GM23248 (cell line): Measurements from ENCODE around the gene LUC7L3. TPM values are rescaled to one million over a fixed set of nuclear protein-coding genes. Genes with fewer than 3 reads are reported as not detected.

Experiments used
- DNase-seq: peaks from one replicate; pipeline ENCODE4 v3.0.0-alpha.2; 2015
- H2AFZ ChIP-seq: fragments of 200-600 bp; sonication (generic); 2 replicates; pipeline ENCODE4 v1.6.1; 2016; ENCODE audit warnings: antibody characterized with exemption
- H3F3A ChIP-seq: fragments of 200-600 bp; sonication (generic); 2 replicates; pipeline ENCODE4 v1.6.1; 2016; ENCODE audit warnings: mild to moderate bottlenecking, antibody characterized with exemption, mixed run types; ENCODE audit not compliant: insufficient read depth
- H3K27ac ChIP-seq: fragments of 200-600 bp; sonication (generic); 2 replicates; pipeline ENCODE4 v1.5.1; 2016; ENCODE audit warnings: mild to moderate bottlenecking
- H3K27me3 ChIP-seq: fragments of 200-600 bp; sonication (generic); replicated peaks from 2 replicates; pipeline ENCODE4 v1.6.1; 2016; ENCODE audit warnings: mild to moderate bottlenecking; ENCODE audit not compliant: insufficient read depth
- H3K36me3 ChIP-seq: fragments of 200-600 bp; sonication (generic); 2 replicates; pipeline ENCODE4 v1.6.1; 2016; ENCODE audit warnings: low read depth, mild to moderate bottlenecking
- H3K4me1 ChIP-seq: fragments of 200-600 bp; sonication (generic); 2 replicates; pipeline ENCODE4 v1.6.1; 2016; ENCODE audit warnings: mild to moderate bottlenecking; ENCODE audit not compliant: insufficient read depth
- H3K4me2 ChIP-seq: fragments of 200-600 bp; sonication (generic); one replicate; pipeline ENCODE4 v1.6.1; 2016; ENCODE audit warnings: mild to moderate bottlenecking; ENCODE audit not compliant: unreplicated experiment
- H3K4me3 ChIP-seq: fragments of 200-600 bp; sonication (generic); 2 replicates; pipeline ENCODE4 v1.5.1; 2016; ENCODE audit warnings: mild to moderate bottlenecking
- H3K79me2 ChIP-seq: fragments of 200-600 bp; sonication (generic); 2 replicates; pipeline ENCODE4 v1.6.1; 2016; ENCODE audit warnings: mild to moderate bottlenecking; ENCODE audit not compliant: insufficient read depth
- H3K9ac ChIP-seq: fragments of 200-600 bp; sonication (generic); 2 replicates; pipeline ENCODE4 v1.6.1; 2016; ENCODE audit warnings: mild to moderate bottlenecking
- H3K9me2 ChIP-seq: fragments of 200-600 bp; sonication (generic); 2 replicates; pipeline ENCODE4 v1.6.1; 2016; ENCODE audit warnings: mixed run types, mild to moderate bottlenecking, moderate library complexity; ENCODE audit not compliant: insufficient read depth
- H3K9me3 ChIP-seq: fragments of 200-600 bp; sonication (generic); one replicate; pipeline ENCODE4 v1.6.1; 2017; ENCODE audit warnings: low read depth
- H4K20me1 ChIP-seq: fragments of 200-600 bp; sonication (generic); 2 replicates; pipeline ENCODE4 v1.6.0; 2016; ENCODE audit not compliant: insufficient read depth
- EZH2 ChIP-seq: fragments of 200-600 bp; sonication (generic); IDR thresholded peaks from 2 replicates; pipeline ENCODE4 v1.6.1; 2018; ENCODE audit warnings: antibody characterized with exemption, mild to moderate bottlenecking; ENCODE audit not compliant: insufficient read depth, poor library complexity, severe bottlenecking
- EZH2phosphoT487 ChIP-seq: fragments of 200-600 bp; sonication (generic); IDR thresholded peaks from 2 replicates; pipeline ENCODE4 v1.6.1; 2018; ENCODE audit warnings: antibody characterized with exemption, moderate library complexity, mild to moderate bottlenecking, low read depth; ENCODE audit not compliant: insufficient read depth
- WGBS, 2 experiments: methylation state at CpG; one replicate each; pipeline ENCODE4 v1.1.6; 2015 to 2017; ENCODE audit warnings: low lambda C conversion rate in 2 of 2, low coverage in 1 of 2; ENCODE audit errors: missing lambda C conversion rate in 2 of 2; 5-methylcytosine and 5-hydroxymethylcytosine counted together
- in situ Hi-C: fragments of 300-500 bp; cut with MboI; formaldehyde crosslinking; loops from 2 replicates; pipeline ENCODE4 v1.15.0; 2020
- polyA plus RNA-seq: library from polyadenylated mRNA; unstranded; fragments of >200 nt; fragmentation: Nextera tagmentation; extraction: Ambion mirVana; gene quantifications from 2 replicates; pipeline ENCODE4 v1.2.1, GENCODE V29; 2016
- total RNA-seq: library from RNA; depleted of rRNA; stranded (reverse); fragments of >200 nt; shearing (Covaris generic); gene quantifications from 2 replicates; pipeline ENCODE4 v1.2.3, GENCODE V29; 2014

The LUC7L3 gene
- total and polyA plus RNA-seq, 2 experiments from 2014 or later: 59.1 to 138 TPM

DNA sequence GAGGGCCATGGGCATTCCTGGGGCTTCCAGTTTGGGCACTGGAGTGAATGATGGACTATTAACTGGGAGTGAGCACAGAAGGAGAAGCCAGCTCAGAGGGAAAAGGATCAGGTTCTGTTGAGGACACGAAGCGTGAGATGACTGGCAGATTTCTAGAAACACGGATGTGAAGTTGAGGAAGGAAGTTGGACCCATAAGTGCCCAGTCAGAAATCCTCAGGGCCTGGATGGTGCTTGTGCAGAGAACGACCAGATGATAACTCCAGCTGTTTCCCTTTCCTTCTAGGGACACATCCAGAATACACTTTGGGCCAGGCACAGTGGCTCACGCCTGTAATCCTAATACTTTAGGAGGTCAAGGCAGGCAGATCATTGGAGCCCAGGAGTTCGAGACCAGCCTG, 71.2 kb downstream of the LUC7L3 start:
- Histone ChIP-seq H3K4me3 (no peak overlapping the region), H4K20me1 (no peaks in the 10 kb centered on the region), H3K4me2 (no peak overlapping the region), H3K9me2 (no peaks in the 10 kb centered on the region), H3K9me3 (no peaks in the 10 kb centered on the region), H3K36me3 (no peaks in the 10 kb centered on the region), H3K4me1 (no peaks in the 10 kb centered on the region), H3F3A (no peaks in the 10 kb centered on the region), H3K27ac (no peak overlapping the region), H3K27me3 (no peaks in the 10 kb centered on the region), H3K79me2 (no peaks in the 10 kb centered on the region), H2AFZ (no peak overlapping the region), H3K9ac (no peak overlapping the region)
- no peak for TF ChIP-seq EZH2phosphoT487
- no peak for TF ChIP-seq EZH2
- DNase-seq: no peak
- WGBS, 2 experiments: 77 to 86% methylated on average over 6 of the region's 6 CpGs
- in situ Hi-C loops: no loop called here

DNA sequence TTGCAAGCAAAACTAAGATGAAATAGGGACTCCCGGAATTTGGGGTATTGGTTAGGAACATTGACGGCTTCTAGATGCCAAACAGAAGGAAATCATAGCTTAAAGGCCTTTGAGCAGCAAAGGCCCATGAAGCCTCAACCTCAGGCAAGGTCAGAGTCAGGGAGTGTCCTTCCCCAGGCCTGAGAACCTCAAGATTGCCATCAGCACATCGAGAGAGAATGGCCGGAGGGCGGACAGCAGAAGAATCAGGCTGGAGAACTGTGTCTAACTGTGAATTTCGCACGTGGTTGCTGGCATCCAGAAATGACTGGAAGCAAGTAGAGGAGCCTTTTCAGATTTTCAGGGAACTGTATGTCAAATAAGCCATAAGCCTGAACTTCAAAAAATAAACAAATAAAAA, 72.7 kb downstream of the LUC7L3 start:
- Histone ChIP-seq H3K9me2 (no peaks in the 10 kb centered on the region), H3K4me3 (no peak overlapping the region), H3K9ac (no peak overlapping the region), H3K4me1 (no peaks in the 10 kb centered on the region), H3K79me2 (no peaks in the 10 kb centered on the region), H3K4me2 (no peak overlapping the region), H3K9me3 (no peaks in the 10 kb centered on the region), H3K27me3 (no peaks in the 10 kb centered on the region), H2AFZ (no peak overlapping the region), H3K27ac (no peak overlapping the region), H3F3A (no peaks in the 10 kb centered on the region), H4K20me1 (no peaks in the 10 kb centered on the region), H3K36me3 (no peaks in the 10 kb centered on the region)
- TF ChIP-seq EZH2phosphoT487: no peak
- no peak for DNase-seq
- in situ Hi-C loops: no loop called here
- 79 to 83% methylated on average over 7 of the region's 7 CpGs for WGBS, 2 experiments

DNA sequence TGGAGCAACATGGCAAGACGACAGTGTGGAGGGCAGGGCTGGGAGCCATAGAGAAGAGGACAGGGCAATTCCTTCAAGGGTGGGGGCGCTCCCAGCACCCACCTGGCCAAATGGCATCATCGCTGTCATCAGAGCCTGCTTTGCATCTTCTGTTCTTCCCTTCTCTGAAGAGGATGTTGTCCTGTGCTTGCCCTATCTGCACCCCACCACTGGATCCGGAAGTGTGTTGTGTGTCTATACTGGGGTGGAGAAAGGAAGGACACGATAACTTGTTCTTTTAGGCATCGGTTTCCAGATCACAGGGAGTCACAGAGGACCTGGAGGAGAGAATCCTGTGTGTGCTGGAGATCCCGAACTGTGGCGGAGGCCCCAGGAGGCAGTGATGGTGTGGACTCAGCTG, 73.6 kb downstream of the LUC7L3 start:
- H3K9me3 ChIP-seq: no peaks in the 10 kb centered on the region
- no peaks in the 10 kb centered on the region for H3K27me3 ChIP-seq
- WGBS, 2 experiments: 88 to 91% methylated on average over 8 of the region's 8 CpGs
- H4K20me1 ChIP-seq: no peaks in the 10 kb centered on the region
- H3K4me2 ChIP-seq: no peak overlapping the region
- TF ChIP-seq EZH2 (no peak), EZH2phosphoT487 (no peak)
- H3K4me3 ChIP-seq: no peak overlapping the region
- H3K27ac ChIP-seq: no peak overlapping the region
- in situ Hi-C loops: no loop called here
- no peaks in the 10 kb centered on the region for H3F3A ChIP-seq
- no peak for DNase-seq
- no peak overlapping the region for H2AFZ ChIP-seq
- no peaks in the 10 kb centered on the region for H3K79me2 ChIP-seq
- H3K36me3 ChIP-seq: no peaks in the 10 kb centered on the region
- H3K4me1 ChIP-seq: no peaks in the 10 kb centered on the region
- H3K9ac ChIP-seq: no peak overlapping the region
- no peaks in the 10 kb centered on the region for H3K9me2 ChIP-seq

DNA sequence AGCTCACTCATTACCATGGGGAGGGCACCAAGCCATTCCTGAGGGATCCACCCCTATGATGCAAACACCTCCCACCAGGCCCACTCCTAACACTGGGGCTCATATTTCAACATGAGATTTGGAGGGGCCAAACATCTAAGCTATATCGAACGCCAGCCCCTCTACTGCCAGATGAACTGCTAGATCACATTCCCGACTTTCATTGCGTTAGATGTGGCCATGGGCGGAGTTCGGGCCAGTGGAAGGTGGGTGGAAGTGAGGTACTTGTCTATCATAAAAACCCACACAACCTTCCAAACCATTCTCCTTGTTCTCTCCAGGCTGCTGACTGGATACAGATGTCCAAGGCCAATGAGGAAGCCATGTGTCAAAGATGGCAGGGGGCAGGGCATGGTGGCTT, 75.0 kb downstream of the LUC7L3 start:
- no peaks in the 10 kb centered on the region for H3K79me2 ChIP-seq
- no peak overlapping the region for H2AFZ ChIP-seq
- no peaks in the 10 kb centered on the region for H3K27me3 ChIP-seq
- no peaks in the 10 kb centered on the region for H3K9me2 ChIP-seq
- no peaks in the 10 kb centered on the region for H3K36me3 ChIP-seq
- no peak for DNase-seq
- H4K20me1 ChIP-seq: no peaks in the 10 kb centered on the region
- 81 to 84% methylated on average over 6 of the region's 6 CpGs for WGBS, 2 experiments
- H3K9me3 ChIP-seq: no peaks in the 10 kb centered on the region
- no peak overlapping the region for H3K4me2 ChIP-seq
- H3K4me3 ChIP-seq: no peak overlapping the region
- H3K9ac ChIP-seq: no peak overlapping the region
- no peaks in the 10 kb centered on the region for H3K4me1 ChIP-seq
- in situ Hi-C loops: no loop called here
- H3K27ac ChIP-seq: no peak overlapping the region
- TF ChIP-seq EZH2: no peak
- no peak for TF ChIP-seq EZH2phosphoT487
- H3F3A ChIP-seq: no peaks in the 10 kb centered on the region

DNA sequence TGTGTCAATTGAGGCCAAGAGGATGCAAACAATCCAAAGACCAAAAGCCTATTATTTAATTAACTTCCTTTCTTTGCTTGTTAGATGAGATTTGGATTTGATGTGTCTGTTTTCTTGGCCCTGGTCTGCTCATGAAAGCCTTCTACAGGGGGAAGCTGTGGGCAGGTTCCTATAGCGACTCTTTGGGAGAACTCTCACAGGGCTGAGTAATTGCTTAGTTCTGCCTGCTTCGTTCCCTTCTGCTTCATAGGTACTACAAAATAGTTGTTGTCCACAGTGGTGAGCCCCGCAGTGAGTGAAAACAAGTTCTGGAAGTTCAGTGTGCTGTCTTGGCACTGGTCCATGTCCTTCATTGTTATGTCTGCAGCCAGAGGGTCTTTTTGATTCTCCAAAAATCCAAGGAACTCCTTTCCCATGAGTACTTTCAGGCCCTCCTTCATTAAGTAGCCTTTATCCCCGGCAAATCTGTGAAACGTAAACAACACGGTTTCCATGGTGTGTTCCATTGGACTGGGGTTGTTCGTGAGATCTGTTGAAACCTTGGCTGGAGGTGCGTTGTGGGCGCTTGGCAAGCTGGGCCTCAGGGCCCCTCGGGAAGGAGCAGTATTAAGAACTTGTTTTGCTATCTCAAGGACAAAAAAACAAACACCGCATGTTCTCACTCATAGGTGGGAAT, 77.9 kb downstream of the LUC7L3 start:
- 70 to 72% methylated on average over 11 of the region's 11 CpGs for WGBS, 2 experiments
- DNase-seq: no peak
- no peak overlapping the region for H2AFZ ChIP-seq
- H3K27me3 ChIP-seq: no peaks in the 10 kb centered on the region
- no peak overlapping the region for H3K4me2 ChIP-seq
- in situ Hi-C loops: no loop called here
- no peaks in the 10 kb centered on the region for H4K20me1 ChIP-seq
- no peak overlapping the region for H3K9ac ChIP-seq
- H3K9me2 ChIP-seq: no peaks in the 10 kb centered on the region
- no peaks in the 10 kb centered on the region for H3K36me3 ChIP-seq
- no peaks in the 10 kb centered on the region for H3F3A ChIP-seq
- no peaks in the 10 kb centered on the region for H3K4me1 ChIP-seq
- no peaks in the 10 kb centered on the region for H3K79me2 ChIP-seq
- H3K4me3 ChIP-seq: no peak overlapping the region
- TF ChIP-seq EZH2phosphoT487: no peak
- TF ChIP-seq EZH2: no peak
- no peaks in the 10 kb centered on the region for H3K9me3 ChIP-seq
- H3K27ac ChIP-seq: no peak overlapping the region
